Suprapubic skin (tissue), 4 donors: ENCODE results near the gene NBPF1. TPM values are rescaled to one million over a fixed set of nuclear protein-coding genes. Genes with fewer than 3 reads are reported as not detected.
A peak's percentile ranks its signal among the peaks of the same experiment; 100 is the strongest.
"Not testable (repeated sequence)": the region's sequence is repeated elsewhere in the genome, so short reads cannot be mapped to it uniquely, and the experiment has no call there.

Source experiments
- DNase-seq, 2 donors: peaks; one replicate each; pipeline ENCODE4 v3.0.0-alpha.2; 2019; ENCODE audit warnings: low spot score in 2 of 2
- H3K27ac ChIP-seq: fragments of 200-600 bp; sonication (generic); one replicate; pipeline ENCODE4 v1.5.1; 2019
- H3K27me3 ChIP-seq: fragments of 200-600 bp; sonication (generic); one replicate; pipeline ENCODE4 v1.5.1; 2019
- H3K36me3 ChIP-seq: fragments of 200-600 bp; sonication (generic); one replicate; pipeline ENCODE4 v1.5.1; 2019
- H3K4me1 ChIP-seq: fragments of 200-600 bp; sonication (generic); one replicate; pipeline ENCODE4 v1.5.1; 2019
- H3K4me3 ChIP-seq: fragments of 200-600 bp; sonication (generic); one replicate; pipeline ENCODE4 v1.5.1; 2019; ENCODE audit warnings: mild to moderate bottlenecking
- H3K9me3 ChIP-seq: fragments of 200-600 bp; sonication (generic); one replicate; pipeline ENCODE4 v1.5.1; 2019
- EP300 ChIP-seq: sonication (generic); formaldehyde crosslinking; IDR thresholded peaks from one replicate; pipeline ENCODE4 v1.6.1; 2017; ENCODE audit warnings: antibody characterized with exemption
- POLR2A ChIP-seq, 2 donors: fragments of 450-650 bp; IDR thresholded peaks; one replicate each; pipeline ENCODE4 v1.6.1; 2017; ENCODE audit warnings: antibody characterized with exemption in 2 of 2, mild to moderate bottlenecking in 2 of 2, moderate library complexity in 2 of 2
- POLR2AphosphoS5 ChIP-seq, 3 donors: sonication (generic); formaldehyde crosslinking; IDR thresholded peaks; one replicate each; pipeline ENCODE4 v1.6.1; 2017; ENCODE audit warnings: antibody characterized with exemption in 3 of 3
- WGBS: methylation state at CpG from one replicate; pipeline ENCODE4 v1.1.5; 2018; 5-methylcytosine and 5-hydroxymethylcytosine counted together
- total RNA-seq, 4 donors: library from RNA; depleted of rRNA; stranded (reverse); fragments of >200 nt; gene quantifications; one replicate each; pipeline ENCODE4 v1.1.0, GENCODE V29; 2016
- TF ChIP-seq, protein P1 (sequence below), 2 donors: fragments of 200-600 bp in 1 of 2; fragments of 450-650 bp in 1 of 2; sonication (generic) in 1 of 2; IDR thresholded peaks; one replicate each; pipeline ENCODE4 v1.5.1; 2016 to 2019; ENCODE audit warnings: antibody characterized with exemption in 2 of 2, mild to moderate bottlenecking in 1 of 2, moderate library complexity in 1 of 2

The NBPF1 gene
- 10 to 100 TPM; 12.9 to 49.1 (median 23.8) TPM for total RNA-seq

GRCh38 chr1:16613185-16614147, at the start of gene NBPF1:
Gene NBPF1, minus strand, starts transcription at chr1:16613564.
- peak; percentile 99 for DNase-seq
- peaks cover 5% of the 10 kb centered on the region for H3K36me3 ChIP-seq
- no peaks in the 10 kb centered on the region for H3K27me3 ChIP-seq
- peak within 1 kb of the TSS; percentile 34 for H3K27ac ChIP-seq
- under 1% methylated on average over 77 of the region's 82 CpGs for WGBS
- TF ChIP-seq POLR2A (IDR thresholded peaks at IDR 0.05): peak in 1 of 2 donors; percentile 62
- TF ChIP-seq, protein P1, sequence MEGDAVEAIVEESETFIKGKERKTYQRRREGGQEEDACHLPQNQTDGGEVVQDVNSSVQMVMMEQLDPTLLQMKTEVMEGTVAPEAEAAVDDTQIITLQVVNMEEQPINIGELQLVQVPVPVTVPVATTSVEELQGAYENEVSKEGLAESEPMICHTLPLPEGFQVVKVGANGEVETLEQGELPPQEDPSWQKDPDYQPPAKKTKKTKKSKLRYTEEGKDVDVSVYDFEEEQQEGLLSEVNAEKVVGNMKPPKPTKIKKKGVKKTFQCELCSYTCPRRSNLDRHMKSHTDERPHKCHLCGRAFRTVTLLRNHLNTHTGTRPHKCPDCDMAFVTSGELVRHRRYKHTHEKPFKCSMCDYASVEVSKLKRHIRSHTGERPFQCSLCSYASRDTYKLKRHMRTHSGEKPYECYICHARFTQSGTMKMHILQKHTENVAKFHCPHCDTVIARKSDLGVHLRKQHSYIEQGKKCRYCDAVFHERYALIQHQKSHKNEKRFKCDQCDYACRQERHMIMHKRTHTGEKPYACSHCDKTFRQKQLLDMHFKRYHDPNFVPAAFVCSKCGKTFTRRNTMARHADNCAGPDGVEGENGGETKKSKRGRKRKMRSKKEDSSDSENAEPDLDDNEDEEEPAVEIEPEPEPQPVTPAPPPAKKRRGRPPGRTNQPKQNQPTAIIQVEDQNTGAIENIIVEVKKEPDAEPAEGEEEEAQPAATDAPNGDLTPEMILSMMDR (IDR thresholded peaks at IDR 0.05): no peak
- peak; percentile 44 for TF ChIP-seq EP300
- TF ChIP-seq POLR2AphosphoS5 (IDR thresholded peaks at IDR 0.05): peak in 2 of 3 donors; percentile 36 to 74
- H3K4me3 ChIP-seq: peak within 1 kb of the TSS; percentile 60
- peaks cover 27% of the 10 kb centered on the region for H3K4me1 ChIP-seq
- H3K9me3 ChIP-seq: no peaks in the 10 kb centered on the region

GRCh38 chr1:16658234-16658633, 44.9 kb upstream of the NBPF1 start:
- H3K4me3 ChIP-seq, H3K4me1 ChIP-seq, H3K9me3 ChIP-seq, H3K36me3 ChIP-seq, H3K27ac ChIP-seq, H3K27me3 ChIP-seq, DNase-seq: not testable (repeated sequence)
- WGBS: 91% methylated on average over 4 of the region's 32 CpGs

GRCh38 chr1:16656981-16657683, 43.8 kb upstream of the NBPF1 start:
- DNase-seq, H3K27me3 ChIP-seq, H3K4me1 ChIP-seq, H3K27ac ChIP-seq, H3K4me3 ChIP-seq, H3K36me3 ChIP-seq, H3K9me3 ChIP-seq: not testable (repeated sequence)
- WGBS: no CpG with 5 or more reads among the region's 14 CpGs

DNA sequence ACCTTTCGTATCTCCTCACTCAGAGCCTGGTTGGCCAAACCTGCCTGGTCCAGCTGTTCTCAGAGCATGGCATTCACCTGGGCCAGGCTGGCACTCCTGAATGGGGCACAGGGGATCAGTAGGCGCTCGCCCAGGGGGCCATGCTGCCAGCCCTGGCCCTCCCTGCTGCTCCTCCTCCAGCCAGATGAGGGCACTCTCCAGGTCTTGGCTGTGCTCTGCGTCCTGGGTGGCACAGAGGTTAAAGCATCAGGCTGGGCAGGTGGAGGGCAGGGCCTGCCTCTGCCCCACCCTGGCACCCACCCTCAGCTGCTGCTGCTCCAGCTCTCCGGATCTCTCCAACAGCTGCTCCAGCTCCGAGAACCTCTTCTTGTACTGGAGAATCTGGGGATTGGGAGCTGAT, 43.2 kb upstream of the NBPF1 start:
- not testable (repeated sequence) for H3K4me3 ChIP-seq, H3K36me3 ChIP-seq, H3K27ac ChIP-seq, H3K27me3 ChIP-seq, H3K4me1 ChIP-seq, H3K9me3 ChIP-seq, DNase-seq
- WGBS: no CpG with 5 or more reads among the region's 6 CpGs

GRCh38 chr1:16651560-16651959, 38.2 kb upstream of the NBPF1 start:
- DNase-seq, H3K4me3 ChIP-seq, H3K27ac ChIP-seq, H3K36me3 ChIP-seq, H3K4me1 ChIP-seq, H3K9me3 ChIP-seq: not testable (repeated sequence)
- 94% methylated on average over 1 of the region's 1 CpG for WGBS
- peaks cover 12% of the 10 kb centered on the region for H3K27me3 ChIP-seq

- H3K9me3 ChIP-seq, H3K36me3 ChIP-seq, H3K4me1 ChIP-seq, H3K4me3 ChIP-seq, H3K27ac ChIP-seq: not testable (repeated sequence)
- H3K27me3 ChIP-seq: peaks cover 12% of the 10 kb centered on the region
- WGBS: 82% methylated on average over 7 of the region's 9 CpGs
- peak; percentile 55 to 83 for DNase-seq
Observed at GRCh38 chr1:16649960-16650359, 36.6 kb upstream of the NBPF1 start.

DNA sequence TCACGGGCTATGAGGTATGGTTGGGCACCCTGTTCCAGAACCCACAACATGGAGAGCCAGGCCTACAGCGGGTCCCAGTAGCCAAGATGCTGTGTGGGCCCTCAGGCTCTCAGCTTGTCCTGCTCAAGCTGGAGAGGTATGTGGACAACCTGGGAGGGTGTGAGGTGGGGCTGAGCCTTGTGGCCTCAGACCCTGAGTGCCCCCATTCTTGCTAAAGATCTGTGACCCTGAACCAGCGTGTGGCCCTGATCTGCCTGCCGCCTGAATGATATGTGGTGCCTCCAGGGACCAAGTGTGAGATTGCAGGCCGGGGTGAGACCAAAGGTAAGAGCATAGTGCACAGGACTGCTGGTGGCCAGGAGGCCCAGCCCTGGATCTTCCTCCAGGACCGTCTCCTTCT, 36.0 kb upstream of the NBPF1 start:
- H3K4me1 ChIP-seq: peaks cover 12% of the 10 kb centered on the region
- not testable (repeated sequence) for H3K27ac ChIP-seq, H3K9me3 ChIP-seq, H3K4me3 ChIP-seq, H3K36me3 ChIP-seq
- 73% methylated on average over 3 of the region's 6 CpGs for WGBS
- DNase-seq: peak in 1 of 2 donors; percentile 64
- peaks cover 12% of the 10 kb centered on the region for H3K27me3 ChIP-seq

GRCh38 chr1:16648756-16649155, 35.4 kb upstream of the NBPF1 start:
- WGBS: no CpG with 5 or more reads among the region's 8 CpGs

DNA sequence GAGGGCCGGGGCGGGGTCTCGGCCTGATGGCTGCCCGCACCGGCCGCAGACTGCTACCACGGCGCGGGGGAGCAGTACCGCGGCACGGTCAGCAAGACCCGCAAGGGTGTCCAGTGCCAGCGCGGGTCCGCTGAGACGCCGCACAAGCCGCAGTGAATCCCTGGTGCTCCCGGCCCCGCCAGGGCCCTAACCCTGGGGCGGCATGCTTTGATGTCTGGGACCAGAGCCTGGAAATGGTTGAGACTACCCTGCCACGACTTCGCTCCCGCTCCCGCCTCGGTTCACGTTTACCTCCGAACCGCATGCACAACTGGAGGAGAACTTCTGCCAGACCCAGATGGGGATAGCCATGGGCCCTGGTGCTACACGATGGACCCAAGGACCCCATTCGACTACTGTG, 34.9 kb upstream of the NBPF1 start:
- H3K27ac ChIP-seq, H3K9me3 ChIP-seq, H3K36me3 ChIP-seq: not testable (repeated sequence)
- Histone ChIP-seq H3K4me1 (peaks cover 22% of the 10 kb centered on the region), H3K27me3 (peaks cover 12% of the 10 kb centered on the region), H3K4me3 (peak overlapping the region; percentile 32)
- DNase-seq: peak in 1 of 2 donors; percentile 52
- WGBS: no CpG with 5 or more reads among the region's 32 CpGs

More at GRCh38 chr1:16648756-16649155, 35.4 kb upstream of the NBPF1 start:
- Histone ChIP-seq H3K27me3 (peaks cover 12% of the 10 kb centered on the region), H3K4me1 (peaks cover 17% of the 10 kb centered on the region)
- not testable (repeated sequence) for H3K9me3 ChIP-seq, H3K27ac ChIP-seq, H3K4me3 ChIP-seq, DNase-seq, H3K36me3 ChIP-seq

DNA sequence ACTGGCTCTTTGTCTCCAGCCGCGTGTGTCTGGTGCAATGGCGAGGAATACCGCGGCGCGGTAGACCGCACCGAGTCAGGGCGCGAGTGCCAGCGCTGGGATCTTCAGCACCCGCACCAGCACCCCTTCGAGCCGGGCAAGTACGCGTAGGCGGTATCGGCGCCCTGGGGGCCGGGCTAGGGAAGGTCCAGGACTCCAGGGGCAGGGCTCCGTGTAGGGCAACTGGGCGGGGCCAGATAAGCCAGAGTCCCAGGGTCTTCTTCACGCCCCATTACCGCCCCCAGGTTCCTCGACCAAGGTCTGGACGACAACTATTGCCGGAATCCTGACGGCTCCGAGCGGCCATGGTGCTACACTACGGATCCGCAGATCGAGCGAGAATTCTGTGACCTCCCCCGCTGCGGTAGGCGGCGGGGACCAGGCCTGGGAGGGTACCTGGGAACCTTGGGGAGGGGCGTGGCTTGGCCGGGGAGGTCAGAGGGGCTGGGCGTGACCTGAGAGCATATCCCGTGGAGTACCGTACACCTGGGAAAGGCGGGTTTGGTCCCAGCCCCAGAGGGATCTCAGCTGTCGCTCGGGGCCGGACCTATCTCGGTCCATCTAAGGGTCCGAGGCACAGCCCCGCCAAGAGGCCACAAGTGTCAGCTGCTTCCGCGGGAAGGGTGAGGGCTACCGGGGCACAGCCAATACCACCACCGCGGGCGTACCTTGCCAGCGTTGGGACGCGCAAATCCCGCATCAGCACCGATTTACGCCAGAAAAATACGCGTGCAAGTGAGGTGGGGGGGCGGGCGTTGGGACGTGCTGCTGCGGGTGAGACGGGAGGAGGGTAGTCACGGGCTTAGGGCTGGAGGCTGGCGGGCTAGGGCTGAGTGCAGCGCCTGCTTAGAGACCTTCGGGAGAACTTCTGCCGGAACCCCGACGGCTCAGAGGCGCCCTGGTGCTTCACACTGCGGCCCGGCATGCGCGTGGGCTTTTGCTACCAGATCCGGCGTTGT, 34.1 kb upstream of the NBPF1 start:
- not testable (repeated sequence) for H3K27ac ChIP-seq, H3K36me3 ChIP-seq, H3K9me3 ChIP-seq
- WGBS: 6% methylated on average over 35 of the region's 84 CpGs
- peak; percentile 43 to 71 for DNase-seq
- Histone ChIP-seq H3K27me3 (peaks cover 12% of the 10 kb centered on the region), H3K4me3 (peak overlapping the region; percentile 32), H3K4me1 (peaks cover 30% of the 10 kb centered on the region)

GRCh38 chr1:16646716-16647115, 33.4 kb upstream of the NBPF1 start:
- H3K9me3 ChIP-seq, H3K4me3 ChIP-seq, H3K36me3 ChIP-seq, H3K27ac ChIP-seq: not testable (repeated sequence)
- 100% methylated on average over 3 of the region's 17 CpGs for WGBS
- Histone ChIP-seq H3K27me3 (peaks cover 12% of the 10 kb centered on the region), H3K4me1 (peaks cover 36% of the 10 kb centered on the region)
- peak in 1 of 2 donors; percentile 49 for DNase-seq
